DOHH2 (cell line): ENCODE measurements around the gene MPPED1.

Experiments used
- EZH2phosphoT487 ChIP-seq: fragments of 200-600 bp; sonication (generic); IDR thresholded peaks from 2 replicates; pipeline ENCODE4 v1.6.1; 2017; ENCODE audit warnings: borderline replicate concordance, mild to moderate bottlenecking, antibody characterized with exemption, low read length, moderate library complexity, mixed read lengths
- TF ChIP-seq, protein P1 (sequence below): fragments of 200-600 bp; sonication (generic); IDR thresholded peaks from one replicate; pipeline ENCODE4 v1.5.1; 2014; ENCODE audit warnings: antibody characterized with exemption, mild to moderate bottlenecking, low read depth, low read length; ENCODE audit not compliant: poor library complexity, severe bottlenecking

DNA sequence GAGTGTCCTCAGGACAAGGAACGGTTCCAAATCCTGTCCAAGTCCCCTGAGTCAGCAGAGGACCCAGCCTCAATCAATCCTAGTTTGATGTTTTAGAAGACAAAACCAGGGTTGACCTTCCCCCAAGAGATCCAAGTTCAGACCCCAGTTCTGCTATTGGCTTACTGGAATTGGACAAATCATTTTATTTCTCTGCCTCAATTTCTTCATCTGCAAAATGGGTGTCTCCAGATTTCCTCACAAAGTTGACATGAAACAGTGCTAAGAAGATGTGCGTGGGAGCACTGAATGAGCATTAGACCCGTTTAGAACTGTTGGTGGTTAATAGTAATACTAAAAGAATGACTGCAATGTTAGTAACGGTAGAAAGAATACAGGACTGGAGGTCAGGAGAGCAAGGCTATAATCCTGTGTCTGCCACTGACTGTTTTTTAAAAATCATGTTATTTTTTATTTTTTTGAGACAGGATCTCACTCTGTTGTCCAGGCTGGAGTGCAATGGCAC, 35.8 kb upstream of the MPPED1 start:
- TF ChIP-seq, protein P1, sequence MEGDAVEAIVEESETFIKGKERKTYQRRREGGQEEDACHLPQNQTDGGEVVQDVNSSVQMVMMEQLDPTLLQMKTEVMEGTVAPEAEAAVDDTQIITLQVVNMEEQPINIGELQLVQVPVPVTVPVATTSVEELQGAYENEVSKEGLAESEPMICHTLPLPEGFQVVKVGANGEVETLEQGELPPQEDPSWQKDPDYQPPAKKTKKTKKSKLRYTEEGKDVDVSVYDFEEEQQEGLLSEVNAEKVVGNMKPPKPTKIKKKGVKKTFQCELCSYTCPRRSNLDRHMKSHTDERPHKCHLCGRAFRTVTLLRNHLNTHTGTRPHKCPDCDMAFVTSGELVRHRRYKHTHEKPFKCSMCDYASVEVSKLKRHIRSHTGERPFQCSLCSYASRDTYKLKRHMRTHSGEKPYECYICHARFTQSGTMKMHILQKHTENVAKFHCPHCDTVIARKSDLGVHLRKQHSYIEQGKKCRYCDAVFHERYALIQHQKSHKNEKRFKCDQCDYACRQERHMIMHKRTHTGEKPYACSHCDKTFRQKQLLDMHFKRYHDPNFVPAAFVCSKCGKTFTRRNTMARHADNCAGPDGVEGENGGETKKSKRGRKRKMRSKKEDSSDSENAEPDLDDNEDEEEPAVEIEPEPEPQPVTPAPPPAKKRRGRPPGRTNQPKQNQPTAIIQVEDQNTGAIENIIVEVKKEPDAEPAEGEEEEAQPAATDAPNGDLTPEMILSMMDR, result no peak
- TF ChIP-seq EZH2phosphoT487, result no peak
